ENCODE results near the gene TMEM163.
"Not testable (repeated sequence)": the region's sequence is repeated elsewhere in the genome, so short reads cannot be mapped to it uniquely, and the experiment has no call there.

Gene TMEM163

DNA sequence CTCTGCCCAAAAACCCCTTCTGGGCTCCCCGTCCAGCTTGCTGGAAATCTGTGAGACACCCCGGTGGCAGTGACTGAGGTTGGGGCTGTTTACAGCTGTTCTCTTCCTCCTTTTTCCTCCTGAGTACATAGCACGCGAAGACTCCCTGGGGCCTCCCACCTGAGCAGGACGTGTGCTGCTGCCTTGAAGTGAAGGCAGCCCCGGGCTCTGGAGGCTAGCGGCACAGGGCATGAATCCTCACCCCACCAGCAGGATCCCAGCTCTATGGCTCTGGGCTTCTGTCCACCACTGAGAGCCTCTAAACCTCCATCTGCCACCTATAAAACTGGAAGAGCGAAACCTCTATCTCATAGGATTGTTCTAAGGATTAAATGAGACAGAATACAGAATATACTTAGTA, 182.5 kb downstream of the TMEM163 start:
- no peak for DNase-seq (ENCODE audit: low read depth)

DNA sequence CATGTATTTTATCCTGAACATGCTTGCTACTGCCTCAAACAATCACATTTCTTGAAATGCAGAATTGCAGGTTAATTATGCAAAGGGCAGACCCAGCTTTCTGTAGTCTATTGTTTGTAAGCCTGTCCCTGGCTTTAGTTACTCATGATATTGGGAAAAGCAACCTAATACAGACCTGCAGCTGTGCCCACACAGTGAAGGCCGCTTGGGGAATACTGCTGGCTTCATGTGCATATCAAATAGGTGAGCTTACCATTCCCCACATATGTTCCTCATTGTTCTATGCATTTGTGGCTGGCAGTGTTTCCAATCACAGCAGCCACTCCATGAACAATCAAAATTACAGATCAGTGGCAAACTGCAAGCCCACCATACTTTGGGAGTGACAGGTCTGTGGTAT, 186.3 kb downstream of the TMEM163 start:
- no peak for DNase-seq (ENCODE audit: low read depth)

DNA sequence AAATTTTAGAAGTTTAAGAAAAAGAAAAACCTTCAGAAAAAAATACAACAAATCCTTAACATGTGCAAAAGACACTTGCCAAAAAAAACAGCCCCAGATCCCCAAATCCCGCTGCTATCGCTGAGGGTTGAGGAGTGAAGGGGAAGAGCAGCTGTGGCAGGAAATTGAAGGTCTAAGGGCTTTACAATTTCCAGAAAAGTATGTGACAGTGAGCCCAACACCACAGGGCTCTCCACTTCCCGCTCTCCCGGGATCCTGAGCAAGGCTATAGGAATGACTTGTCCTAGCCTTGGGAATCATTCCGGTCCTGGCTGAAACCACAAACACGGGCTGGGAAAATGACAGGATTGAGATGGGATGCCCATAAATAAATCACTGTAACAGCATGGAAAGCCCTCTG, 191.4 kb downstream of the TMEM163 start:
- no peak for DNase-seq (ENCODE audit: low read depth)

GRCh38 chr2:134522496-134523455, 196.0 kb downstream of the TMEM163 start:
- no peak for DNase-seq (ENCODE audit: low read depth)

- no peak for DNase-seq (ENCODE audit: low read depth)
These were observed 200.7 kb downstream of the TMEM163 start for GRCh38 chr2:134518101-134518500.

GRCh38 chr2:134515137-134515536, 203.7 kb downstream of the TMEM163 start:
- DNase-seq (ENCODE audit: low read depth), result no peak

DNA sequence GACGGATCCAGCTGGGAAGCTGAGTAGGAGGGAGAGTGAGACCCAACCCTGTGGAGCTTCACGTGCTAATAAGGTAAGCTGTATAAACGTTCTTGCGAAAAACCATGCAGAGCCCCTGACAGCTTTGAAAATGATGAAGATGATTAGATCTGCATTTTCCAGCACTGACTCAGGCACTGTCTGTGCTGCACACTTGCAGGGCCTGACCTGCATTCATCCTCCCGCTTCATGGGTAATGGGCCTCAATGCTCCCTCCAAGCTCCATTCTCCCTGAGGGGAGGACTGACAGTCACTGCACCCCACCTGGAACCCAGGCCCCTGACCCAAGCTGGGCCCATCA, 205.4 kb downstream of the TMEM163 start:
- no peak for DNase-seq (ENCODE audit: low read depth)

DNA sequence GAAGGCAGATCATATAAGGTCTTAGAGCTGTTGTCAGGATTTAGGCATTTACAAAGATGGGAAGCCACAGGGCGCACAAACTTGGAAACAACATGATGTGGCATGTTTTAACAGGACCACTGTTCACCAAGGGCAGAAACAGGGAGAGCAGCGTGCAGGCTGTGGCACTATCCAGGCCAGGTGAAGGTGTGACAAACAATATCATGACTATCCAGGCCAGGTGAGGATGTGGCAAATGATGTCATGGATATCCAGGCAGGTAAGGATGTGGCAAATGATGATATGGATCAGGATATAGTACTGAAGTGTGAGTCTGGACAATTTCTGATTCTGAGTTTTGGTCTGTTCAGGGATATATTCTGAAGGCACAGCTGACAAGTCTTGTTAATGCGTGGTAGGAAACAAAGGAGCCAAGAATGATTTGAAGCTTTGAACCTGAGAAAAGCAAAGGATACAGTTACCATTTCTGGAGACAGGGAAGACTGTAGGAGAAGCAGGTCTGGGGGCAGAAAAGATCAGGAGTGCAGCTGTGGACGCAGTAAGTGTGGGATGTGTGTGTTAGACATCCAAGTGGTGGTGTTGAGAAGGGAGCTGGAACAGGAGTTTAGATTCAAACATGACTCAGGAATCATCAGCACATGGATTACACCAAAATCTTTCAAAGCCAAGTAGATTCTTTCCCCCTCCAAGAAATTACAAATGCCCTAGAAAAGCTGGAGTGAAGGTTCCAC, 205.9 kb downstream of the TMEM163 start:
- DNase-seq (ENCODE audit: low read depth), result no peak

GRCh38 chr2:134508391-134508790, 210.4 kb downstream of the TMEM163 start:
- no peak for DNase-seq (ENCODE audit: low read depth)

GRCh38 chr2:134507697-134508096, 211.1 kb downstream of the TMEM163 start:
- no peak for DNase-seq (ENCODE audit: low read depth)

DNA sequence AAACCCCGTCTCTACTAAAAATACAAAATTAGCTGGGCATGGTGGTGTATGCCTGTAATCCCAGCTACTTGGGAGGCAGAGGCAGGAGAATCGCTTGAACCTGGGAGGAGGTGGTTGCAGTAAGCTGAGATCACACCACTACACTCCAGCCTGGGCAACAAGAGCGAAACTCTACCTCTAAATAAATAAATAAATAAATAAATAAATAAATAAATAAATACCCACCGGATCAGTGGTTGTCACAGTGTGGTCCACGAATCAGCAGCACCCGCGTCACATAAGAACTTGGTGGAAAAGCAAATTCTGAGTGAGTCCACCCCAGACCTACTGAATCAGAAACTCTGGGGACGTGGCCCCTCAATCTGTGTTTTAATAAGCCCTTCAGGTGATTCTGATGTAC, 211.6 kb downstream of the TMEM163 start:
- not testable (repeated sequence) for DNase-seq (ENCODE audit: low read depth)

GRCh38 chr2:134505446-134505845, 213.4 kb downstream of the TMEM163 start:
- no peak for DNase-seq (ENCODE audit: low read depth)

DNA sequence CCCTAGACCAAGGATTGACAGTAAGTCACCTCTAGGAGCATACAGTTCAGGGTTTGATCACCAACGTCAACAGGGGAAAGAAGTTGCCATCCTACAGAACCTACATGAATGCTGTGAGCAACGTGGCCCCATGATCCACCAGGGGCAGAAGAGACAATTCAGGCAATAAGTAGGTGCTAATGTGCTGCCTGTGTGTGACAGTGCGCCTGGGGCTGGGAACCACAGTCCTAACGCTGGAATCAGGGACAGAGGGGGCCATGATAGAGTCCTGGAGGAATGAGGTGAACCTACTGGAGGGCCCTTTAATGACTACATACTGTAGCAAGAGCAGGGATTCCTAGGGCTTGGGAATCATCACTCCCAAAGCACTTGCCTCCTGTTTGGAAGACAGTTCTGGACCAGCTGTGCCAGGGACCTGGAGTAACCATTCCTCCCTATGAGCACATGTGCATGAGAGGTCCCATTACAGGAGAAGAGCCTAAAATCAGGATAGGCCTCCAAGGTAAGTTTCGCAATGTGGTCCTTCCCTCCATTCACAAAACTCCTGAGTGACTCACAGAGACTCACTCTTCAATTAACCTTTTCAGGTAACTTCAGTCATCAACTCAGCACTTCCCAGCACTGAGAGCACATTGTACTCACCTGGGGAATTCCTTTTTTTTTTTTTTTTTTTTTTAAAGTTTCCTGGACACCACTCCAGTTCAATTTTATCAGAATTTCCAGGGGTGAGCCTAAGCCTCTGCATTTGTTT, 214.0 kb downstream of the TMEM163 start:
- no peak for DNase-seq (ENCODE audit: low read depth)

DNA sequence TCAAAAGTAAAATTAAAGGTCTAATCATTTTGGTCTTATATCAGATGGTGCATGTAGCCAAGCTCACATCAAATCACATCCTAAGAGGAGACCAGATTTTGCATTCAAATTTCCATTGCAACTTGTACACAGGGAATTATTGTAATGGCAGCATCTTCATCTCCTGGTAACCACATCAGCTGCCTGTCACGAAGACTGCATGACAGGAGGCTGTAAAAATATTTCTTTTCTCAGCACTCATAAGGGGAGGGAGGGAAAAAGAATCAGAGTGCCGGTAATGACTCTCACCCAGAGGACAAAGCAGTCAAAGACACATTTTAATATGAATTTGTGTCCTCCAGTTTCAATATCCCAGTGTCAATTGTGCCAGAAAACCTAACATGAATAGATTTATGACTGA, 216.7 kb downstream of the TMEM163 start:
- DNase-seq (ENCODE audit: low read depth), result no peak

DNA sequence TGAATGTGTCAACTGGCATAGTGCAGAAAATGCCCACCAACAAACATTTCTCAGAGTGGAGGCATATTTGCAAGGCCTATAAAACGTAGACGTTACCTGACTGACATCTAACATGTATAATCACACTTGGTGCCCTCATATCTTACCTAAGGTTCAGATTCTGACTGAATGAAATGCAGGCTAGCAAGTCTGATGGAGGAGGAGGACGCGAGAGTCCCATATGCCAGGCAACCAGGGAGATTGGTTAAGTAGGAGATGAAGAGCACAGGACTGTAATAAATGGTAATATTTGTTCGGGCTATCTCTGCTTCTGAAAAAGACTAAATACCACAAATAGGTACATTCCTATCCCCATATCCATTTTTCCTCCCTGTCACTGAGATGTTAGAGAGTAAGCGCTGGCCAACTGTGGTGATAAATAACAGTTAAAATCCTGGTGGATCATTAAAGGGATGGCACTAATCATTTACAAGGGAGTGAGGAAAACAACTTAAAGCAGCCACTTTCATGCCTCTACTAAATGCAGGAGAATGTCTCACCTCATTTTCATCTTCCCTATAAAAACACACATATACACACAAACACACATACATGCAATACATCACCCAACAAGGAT, 217.2 kb downstream of the TMEM163 start:
- DNase-seq (ENCODE audit: low read depth), result no peak

- DNase-seq (ENCODE audit: low read depth), result no peak
These were observed 218.4 kb downstream of the TMEM163 start for GRCh38 chr2:134500211-134500935.

- DNase-seq (ENCODE audit: low read depth), result no peak
These were observed 219.4 kb downstream of the TMEM163 start for GRCh38 chr2:134499307-134499926.

GRCh38 chr2:134498654-134499053, 220.1 kb downstream of the TMEM163 start:
- DNase-seq (ENCODE audit: low read depth), result no peak

DNA sequence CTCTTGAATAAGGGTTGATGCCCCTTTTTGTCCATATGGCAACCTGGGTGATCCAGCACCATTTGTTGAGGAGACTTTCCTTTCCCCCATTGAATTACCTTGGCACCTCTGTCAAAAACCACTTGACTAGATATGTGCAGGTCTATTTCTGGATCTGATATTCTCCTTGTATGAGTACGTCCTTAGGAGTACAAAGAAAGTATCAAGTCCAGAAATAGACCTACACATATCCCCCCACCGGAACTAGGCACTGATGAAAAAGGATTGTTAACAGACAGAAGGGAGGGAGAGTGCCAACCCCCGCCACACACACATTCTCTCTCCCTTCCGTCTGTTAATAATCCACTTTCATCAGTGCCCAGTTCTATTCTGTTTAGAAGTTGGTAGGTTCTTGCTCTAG, 225.0 kb downstream of the TMEM163 start:
- DNase-seq (ENCODE audit: low read depth), result no peak

- DNase-seq (ENCODE audit: low read depth), result no peak
These were observed 226.9 kb downstream of the TMEM163 start for GRCh38 chr2:134491771-134492441.

Measured in T-helper 22 cell (primary cell).